IPS-20b (cell line): ENCODE measurements around the gene PCED1A.
A peak's percentile ranks its signal among the peaks of the same experiment; 100 is the strongest.

Experiments used
- H3K27ac ChIP-seq: one replicate; pipeline ENCODE4 v1.5.1; 2013; ENCODE audit warnings: low read length
- H3K27me3 ChIP-seq: 2 replicates; pipeline ENCODE4 v1.6.1; 2013; ENCODE audit warnings: mild to moderate bottlenecking, low read length, inconsistent platforms; ENCODE audit not compliant: insufficient read depth
- H3K36me3 ChIP-seq: 2 replicates; pipeline ENCODE4 v1.6.1; 2013; ENCODE audit warnings: low read depth, mild to moderate bottlenecking, inconsistent platforms, low read length, moderate library complexity; ENCODE audit not compliant: insufficient read depth
- H3K4me1 ChIP-seq: 2 replicates; pipeline ENCODE4 v1.6.1; 2013; ENCODE audit warnings: mild to moderate bottlenecking, control low read depth, inconsistent platforms, low read length, moderate library complexity; ENCODE audit not compliant: insufficient read depth
- H3K4me3 ChIP-seq: 2 replicates; pipeline ENCODE4 v1.5.1; 2013; ENCODE audit warnings: mild to moderate bottlenecking, low read length, inconsistent platforms
- H3K9ac ChIP-seq: 2 replicates; pipeline ENCODE4 v1.6.1; 2013; ENCODE audit warnings: low read depth, mild to moderate bottlenecking, inconsistent platforms, low read length, moderate library complexity
- H3K9me3 ChIP-seq: 2 replicates; pipeline ENCODE4 v1.6.1; 2013; ENCODE audit warnings: mild to moderate bottlenecking, low read depth, low read length, inconsistent platforms; ENCODE audit not compliant: insufficient read depth

PCED1A gene

DNA sequence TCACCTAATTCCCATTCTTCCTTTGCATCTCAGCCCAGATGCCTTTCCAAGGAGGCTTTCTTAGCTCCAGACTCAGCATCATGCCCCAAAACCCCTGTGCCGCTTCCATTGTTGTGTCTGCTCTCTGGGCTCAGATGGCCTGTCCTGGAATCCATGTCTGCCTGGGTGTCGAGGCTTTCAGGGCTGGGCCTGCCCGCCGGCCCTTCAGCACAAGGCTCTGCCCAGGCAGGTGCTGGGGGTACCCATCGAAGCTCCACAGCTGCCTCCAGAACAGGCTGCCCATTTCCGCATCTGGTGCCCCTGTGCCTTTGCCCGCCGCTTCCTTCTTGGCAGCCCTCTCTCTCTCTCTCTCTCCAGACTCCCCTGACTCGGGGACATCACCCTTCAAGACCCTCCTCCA lies 41.2 kb downstream of the PCED1A start:
- H3K36me3 ChIP-seq = peaks cover 46% of the 10 kb centered on the region
- peak overlapping the region; percentile 89 for H3K4me3 ChIP-seq
- no peak overlapping the region for H3K27ac ChIP-seq
- H3K9ac ChIP-seq = peak overlapping the region; percentile 85; the same call in 1 of the 2 replicates
- H3K27me3 ChIP-seq = peaks cover 44% of the 10 kb centered on the region
- peaks cover 12% of the 10 kb centered on the region; the same call in 1 of the 2 replicates for H3K4me1 ChIP-seq
- H3K9me3 ChIP-seq = no peaks in the 10 kb centered on the region

DNA sequence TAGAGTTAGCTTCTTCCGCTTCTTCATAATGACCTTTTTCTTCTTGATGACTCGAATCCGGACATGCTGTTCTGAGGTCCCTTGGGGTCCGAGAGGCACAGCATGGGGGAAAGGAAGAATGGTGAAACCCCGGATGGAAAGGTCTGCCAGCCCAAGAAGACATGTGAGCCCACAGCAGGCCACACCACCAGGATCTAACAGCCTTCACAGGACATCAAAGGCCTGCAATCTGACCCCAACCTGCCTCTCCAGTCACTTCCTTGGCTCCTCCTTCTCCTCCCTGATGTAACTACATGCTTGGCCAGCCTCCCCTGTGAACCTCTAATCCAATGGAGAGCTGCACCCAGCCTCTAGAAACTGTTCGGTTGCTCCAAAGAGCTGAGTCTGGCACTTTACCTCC lies 41.6 kb downstream of the PCED1A start:
- Histone ChIP-seq H3K36me3 (peaks cover 49% of the 10 kb centered on the region), H3K9ac (peak overlapping the region; percentile 85; the same call in 1 of the 2 replicates), H3K4me3 (peak overlapping the region; percentile 89; the same call in 1 of the 2 replicates), H3K27me3 (peaks cover 40% of the 10 kb centered on the region), H3K9me3 (no peaks in the 10 kb centered on the region), H3K27ac (no peak overlapping the region), H3K4me1 (peaks cover 12% of the 10 kb centered on the region; the same call in 1 of the 2 replicates)

DNA sequence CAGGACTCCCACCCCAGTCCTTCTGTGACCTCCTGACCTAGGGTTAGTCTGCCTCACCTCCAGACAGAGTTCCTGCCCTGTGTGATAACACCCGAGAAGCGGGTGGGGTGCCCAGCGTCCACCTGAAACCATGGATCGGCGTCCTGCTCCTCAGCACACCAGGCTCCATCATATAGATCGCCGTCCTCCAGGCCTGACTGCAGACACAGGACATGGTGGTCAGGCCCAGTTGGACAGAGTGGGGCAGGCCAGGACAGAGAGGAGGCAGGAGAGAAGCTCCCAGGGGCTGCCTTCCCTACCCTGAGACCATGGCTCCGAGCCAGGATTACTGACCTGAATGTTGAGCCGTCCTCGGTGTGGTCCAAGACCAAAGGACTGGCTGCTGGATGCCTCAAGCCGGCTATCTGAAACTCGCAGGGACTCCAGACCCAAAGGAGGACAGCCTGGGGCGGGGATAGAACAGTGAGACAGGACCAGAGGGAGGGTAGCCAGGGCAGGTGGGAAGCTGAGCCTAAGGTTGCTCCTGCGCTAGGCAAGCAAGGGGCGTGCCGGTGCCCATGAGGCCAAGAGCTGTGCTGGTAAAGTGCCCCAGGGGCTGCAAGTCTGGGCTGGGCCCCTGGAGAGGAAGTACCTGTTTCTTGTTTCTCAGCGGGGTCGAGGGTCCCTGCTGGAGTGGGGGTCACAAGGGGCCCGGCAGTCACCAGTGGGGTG lies 42.2 kb downstream of the PCED1A start:
- Histone ChIP-seq H3K9me3 (no peaks in the 10 kb centered on the region), H3K4me1 (peaks cover 12% of the 10 kb centered on the region; the same call in 1 of the 2 replicates), H3K36me3 (peaks cover 52% of the 10 kb centered on the region), H3K9ac (no peak overlapping the region), H3K27ac (no peak overlapping the region), H3K27me3 (peaks cover 34% of the 10 kb centered on the region), H3K4me3 (no peak overlapping the region; the same call in 1 of the 2 replicates)

DNA sequence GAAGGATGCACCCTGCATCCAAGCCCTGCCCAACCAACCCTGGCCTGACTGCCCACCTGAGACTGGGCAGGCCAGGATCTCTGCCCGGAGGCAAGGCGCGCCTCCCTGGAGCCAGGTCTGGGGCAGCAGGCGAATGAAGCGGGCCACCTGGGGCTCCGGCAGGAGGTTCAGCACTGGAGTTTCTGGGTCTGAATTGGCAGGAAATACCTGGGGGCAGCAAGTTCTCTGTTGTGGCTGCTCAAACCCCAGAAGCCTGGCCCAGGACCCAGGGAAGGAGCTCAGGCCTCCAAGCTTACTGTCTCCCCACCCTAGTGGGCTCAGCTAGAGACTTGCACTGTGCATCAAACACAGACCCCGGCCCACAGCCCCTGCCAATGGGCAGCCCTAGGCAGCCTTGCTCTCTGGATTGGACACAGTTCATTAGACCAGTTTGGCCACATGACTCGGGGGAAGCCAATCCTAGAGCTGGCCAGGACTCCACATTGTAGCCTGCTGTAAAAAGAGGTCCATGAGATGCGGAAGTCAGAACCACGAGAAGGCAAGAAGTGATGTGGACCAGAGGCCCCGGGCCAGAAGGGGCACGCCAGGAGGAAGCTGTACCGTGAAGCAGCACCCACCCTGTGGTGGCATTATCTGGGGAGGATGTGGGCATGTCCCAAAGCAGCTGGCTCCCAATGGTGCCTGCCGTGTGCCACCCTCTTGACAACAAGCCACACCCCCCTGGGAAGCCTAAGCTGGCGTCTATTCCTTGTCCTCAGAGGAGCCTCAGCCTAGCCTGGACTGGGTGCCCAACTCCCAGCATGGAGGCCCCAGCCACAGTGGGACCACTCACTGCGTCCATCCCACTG lies 43.1 kb downstream of the PCED1A start:
- Histone ChIP-seq H3K4me3 (no peak overlapping the region), H3K36me3 (peaks cover 52% of the 10 kb centered on the region), H3K27me3 (peaks cover 25% of the 10 kb centered on the region), H3K4me1 (peaks cover 12% of the 10 kb centered on the region; the same call in 1 of the 2 replicates), H3K9ac (no peak overlapping the region), H3K27ac (no peak overlapping the region), H3K9me3 (no peaks in the 10 kb centered on the region)

DNA sequence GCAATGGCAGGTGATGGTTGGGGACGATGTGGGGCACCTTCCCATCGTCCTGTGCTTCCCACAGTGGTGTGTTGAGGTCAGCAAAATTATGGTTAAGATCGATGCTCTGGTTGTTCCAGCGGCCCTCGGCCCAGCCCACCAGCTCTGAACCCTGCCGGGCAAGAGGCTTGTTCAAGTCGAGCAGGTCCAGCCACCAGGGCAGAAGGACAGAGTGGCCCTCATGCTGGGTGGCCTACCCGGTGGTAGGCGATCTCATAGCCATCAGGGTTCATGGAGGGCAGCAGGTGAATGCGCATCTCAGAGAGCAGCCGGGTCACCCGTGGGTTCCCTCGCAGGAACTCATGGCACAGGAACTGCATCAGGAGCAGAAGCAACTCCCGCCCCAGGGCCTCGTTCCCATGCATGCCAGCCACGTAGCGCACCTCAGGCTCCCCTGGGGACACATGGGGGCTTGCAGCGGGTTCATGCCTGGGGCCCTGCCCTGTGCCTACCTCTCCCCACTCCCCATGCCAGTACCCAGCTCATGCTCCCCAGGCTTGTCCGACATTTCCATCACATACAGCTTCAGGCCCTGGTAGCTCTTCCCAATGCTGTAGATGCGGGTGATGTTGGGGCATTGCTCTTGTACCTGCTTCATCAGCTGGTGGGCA lies 44.3 kb downstream of the PCED1A start:
- Histone ChIP-seq H3K9me3 (no peaks in the 10 kb centered on the region), H3K9ac (no peak overlapping the region), H3K4me1 (peaks cover 10% of the 10 kb centered on the region; the same call in 1 of the 2 replicates), H3K36me3 (peaks cover 52% of the 10 kb centered on the region), H3K27ac (no peak overlapping the region), H3K4me3 (no peak overlapping the region), H3K27me3 (peaks cover 13% of the 10 kb centered on the region)

DNA sequence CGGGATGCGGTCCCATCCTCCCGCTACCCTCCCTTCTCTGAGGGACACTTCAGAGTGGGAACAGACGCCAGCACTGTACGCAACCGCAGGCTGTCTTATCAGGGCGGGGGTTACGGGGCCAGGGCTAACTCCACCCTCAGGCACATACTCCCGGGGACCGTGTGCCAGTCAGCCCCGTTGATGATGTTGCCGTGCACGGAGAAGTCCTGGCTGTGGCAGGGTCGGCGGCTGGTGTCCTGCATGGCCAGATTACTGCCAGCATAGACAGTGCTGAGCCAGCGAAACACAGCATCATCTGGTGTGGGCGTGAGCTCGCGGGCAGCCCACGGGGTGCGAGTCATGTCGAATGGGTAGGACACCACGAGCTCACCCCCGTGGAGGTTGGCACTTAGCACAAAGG lies 45.0 kb downstream of the PCED1A start:
- peaks cover 5% of the 10 kb centered on the region; the same call in 1 of the 2 replicates for H3K4me1 ChIP-seq
- no peak overlapping the region for H3K4me3 ChIP-seq
- H3K9me3 ChIP-seq = no peaks in the 10 kb centered on the region
- H3K27me3 ChIP-seq = peaks cover 7% of the 10 kb centered on the region; the same call in 1 of the 2 replicates
- H3K27ac ChIP-seq = no peak overlapping the region
- no peak overlapping the region for H3K9ac ChIP-seq
- H3K36me3 ChIP-seq = peaks cover 52% of the 10 kb centered on the region

DNA sequence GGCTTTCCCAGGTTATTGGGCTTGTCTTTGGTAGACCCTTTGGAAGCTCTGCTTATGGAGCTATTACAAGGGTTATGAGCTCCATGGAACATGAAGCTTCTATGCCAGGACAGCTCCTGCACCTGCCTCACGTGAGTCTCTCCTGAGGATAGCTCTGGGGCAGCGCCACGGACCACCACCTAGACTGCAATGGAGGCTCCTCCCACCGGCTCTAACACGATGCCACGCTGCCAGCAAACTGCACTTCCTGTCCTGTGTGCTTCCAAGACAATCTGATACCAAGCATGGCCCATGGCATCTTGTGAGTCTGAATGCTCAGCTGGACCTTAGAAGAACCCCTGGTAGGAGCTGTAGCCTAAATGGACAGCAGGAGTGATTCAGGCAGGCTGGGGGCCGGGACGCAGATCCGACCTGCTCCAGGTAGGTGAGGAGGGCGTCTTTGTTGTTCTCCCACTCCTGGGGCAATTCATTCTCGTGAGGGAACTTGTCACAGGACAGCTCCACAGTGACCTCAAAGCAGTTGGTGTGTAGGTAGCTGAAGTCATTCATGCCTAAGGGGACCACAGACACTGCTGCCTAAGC lies 45.5 kb downstream of the PCED1A start:
- H3K27ac ChIP-seq = no peak overlapping the region
- H3K9ac ChIP-seq = no peak overlapping the region
- peaks cover 5% of the 10 kb centered on the region; the same call in 1 of the 2 replicates for H3K4me1 ChIP-seq
- no peaks in the 10 kb centered on the region for H3K9me3 ChIP-seq
- H3K27me3 ChIP-seq = peaks cover 6% of the 10 kb centered on the region; the same call in 1 of the 2 replicates
- H3K4me3 ChIP-seq = no peak overlapping the region
- H3K36me3 ChIP-seq = peaks cover 52% of the 10 kb centered on the region

DNA sequence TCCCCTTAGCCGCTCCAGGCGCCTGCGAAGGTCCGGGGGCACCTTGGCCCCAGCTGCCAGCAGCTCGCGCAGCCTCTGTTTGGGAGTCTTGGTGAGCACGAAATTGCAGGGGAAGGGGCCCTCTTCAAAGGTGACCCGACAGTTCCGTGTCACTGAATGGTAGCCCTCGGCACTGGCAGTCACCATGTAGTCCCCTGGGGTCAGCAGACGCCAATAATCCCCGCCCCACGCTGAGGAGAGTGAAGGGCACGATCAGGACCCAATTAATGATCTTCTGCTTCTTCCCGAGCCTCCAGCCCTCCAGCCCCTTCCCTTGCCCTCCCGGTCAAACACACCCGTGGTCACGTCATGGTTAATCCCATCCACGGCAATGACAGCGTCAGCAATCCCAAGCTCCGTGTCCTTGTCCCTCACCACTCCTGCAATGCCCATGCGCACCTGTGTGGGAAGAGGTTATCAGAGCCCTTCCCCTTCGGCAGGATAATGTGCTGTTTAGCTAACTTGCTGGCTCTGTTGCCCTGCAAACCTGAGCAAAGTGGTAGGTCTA lies 46.2 kb downstream of the PCED1A start:
- Histone ChIP-seq H3K9ac (no peak overlapping the region), H3K27me3 (no peaks in the 10 kb centered on the region), H3K36me3 (peaks cover 52% of the 10 kb centered on the region)

DNA sequence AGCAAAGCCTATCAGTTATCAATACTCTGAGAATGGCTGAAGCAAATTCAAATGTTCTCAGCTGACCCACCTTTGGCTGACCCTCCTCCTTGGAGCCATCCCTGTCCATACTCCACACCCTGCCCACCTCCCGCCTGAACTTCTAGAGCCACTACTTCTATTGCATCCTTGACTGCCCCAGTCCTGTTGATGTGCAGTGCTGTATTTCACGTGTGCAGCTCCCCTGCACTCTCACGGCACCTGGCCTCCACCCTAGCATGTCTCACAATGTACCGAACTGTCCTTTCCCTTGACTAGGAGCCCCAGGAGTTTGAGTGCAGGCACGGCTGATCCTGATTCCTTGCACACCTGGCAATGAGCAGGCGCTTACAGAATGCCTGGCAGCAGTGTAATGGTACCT lies 47.0 kb downstream of the PCED1A start:
- no peaks in the 10 kb centered on the region for H3K27me3 ChIP-seq
- no peak overlapping the region for H3K4me3 ChIP-seq
- H3K4me1 ChIP-seq = no peaks in the 10 kb centered on the region
- no peaks in the 10 kb centered on the region for H3K9me3 ChIP-seq
- no peak overlapping the region for H3K27ac ChIP-seq
- peaks cover 49% of the 10 kb centered on the region for H3K36me3 ChIP-seq
- no peak overlapping the region for H3K9ac ChIP-seq

More for the DNA sequence above, 46.2 kb downstream of the PCED1A start:
- Histone ChIP-seq H3K4me1 (peaks cover 3% of the 10 kb centered on the region; the same call in 1 of the 2 replicates), H3K9me3 (no peaks in the 10 kb centered on the region), H3K27ac (no peak overlapping the region), H3K4me3 (no peak overlapping the region)
